ENCODE results near the gene GOLGA8A.
"Not testable (repeated sequence)": the region's sequence is repeated elsewhere in the genome, so short reads cannot be mapped to it uniquely, and the experiment has no call there.

GOLGA8A gene

DNA sequence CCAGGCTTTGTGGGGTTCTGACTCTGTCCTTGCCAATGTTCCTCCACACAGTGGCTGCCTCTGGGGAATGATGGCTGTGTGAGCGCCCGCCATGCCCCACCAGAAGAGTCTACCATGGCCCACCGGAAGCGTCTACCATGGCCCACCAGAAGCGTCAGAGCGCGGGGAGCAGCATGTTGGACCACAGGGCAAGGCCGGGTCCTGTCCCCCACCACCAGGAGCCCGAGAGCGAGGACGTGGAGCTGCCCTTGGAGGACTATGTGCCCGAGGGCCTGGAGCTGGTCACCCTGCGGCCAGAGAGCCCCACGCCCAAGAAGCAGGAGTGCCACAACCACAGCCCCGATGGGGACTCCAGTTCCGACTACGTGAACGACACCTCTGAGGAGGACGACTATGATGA, 28.1 kb downstream of the GOLGA8A start:
- not testable (repeated sequence) for DNase-seq (ENCODE audit: low spot score)

DNA sequence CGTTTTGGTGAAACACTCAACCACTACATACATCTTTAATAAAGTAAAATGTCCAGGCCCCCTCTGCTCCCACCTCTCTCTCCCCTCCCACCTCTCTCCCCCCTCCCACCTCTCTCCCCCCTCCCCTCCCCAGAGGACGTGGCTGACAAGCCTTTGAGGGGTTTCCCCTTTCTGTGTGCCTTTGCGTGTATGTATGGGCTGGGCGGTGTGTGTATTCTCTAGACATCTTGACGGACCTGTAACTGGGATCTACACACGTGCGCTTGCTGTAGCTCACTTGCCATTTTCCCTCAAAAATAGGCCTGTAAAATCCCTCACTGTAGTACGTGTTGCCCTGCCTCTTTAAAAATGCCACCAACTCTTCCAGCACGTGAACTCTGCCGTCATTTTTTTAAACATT, 28.6 kb downstream of the GOLGA8A start:
- DNase-seq (ENCODE audit: low spot score) = not testable (repeated sequence)

DNA sequence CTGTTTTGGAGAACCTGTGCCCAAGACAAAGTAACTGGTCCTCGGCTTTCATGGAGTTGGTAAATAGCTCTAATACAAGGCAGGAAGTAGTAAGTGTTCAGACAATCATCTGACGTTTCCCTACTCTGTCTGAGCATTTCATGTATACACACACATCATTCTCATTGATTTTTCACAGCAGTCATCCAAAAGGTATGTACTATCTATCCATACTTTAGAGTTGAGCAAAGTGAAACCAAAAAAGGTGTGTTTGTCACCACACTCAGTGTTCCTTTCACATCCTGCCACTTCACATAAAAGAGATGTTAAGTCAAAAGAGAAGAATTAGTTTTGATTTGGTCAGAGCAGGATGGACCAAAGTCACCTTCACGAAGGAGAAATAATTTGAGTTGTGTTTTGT, 33.7 kb downstream of the GOLGA8A start:
- not testable (repeated sequence) for DNase-seq (ENCODE audit: low spot score)

DNA sequence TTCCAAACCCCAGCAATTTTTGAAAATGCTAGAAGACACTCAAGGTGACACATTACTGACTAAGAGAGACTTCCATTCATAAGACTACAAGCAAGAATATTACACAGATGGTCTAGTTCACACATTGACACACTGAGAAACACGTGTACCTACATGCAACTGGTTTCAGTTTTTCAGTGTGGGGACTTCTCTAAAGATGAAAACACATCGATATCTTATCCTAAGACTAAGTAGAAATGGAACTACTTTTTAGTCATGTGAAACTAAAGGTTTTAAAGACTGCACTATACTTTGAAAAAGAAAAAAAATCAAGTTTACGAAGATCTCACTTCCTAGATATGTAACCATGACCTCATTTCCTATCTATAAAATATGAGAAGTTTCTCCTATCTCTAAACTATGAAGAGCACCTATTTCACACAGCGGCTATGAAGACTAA, 34.4 kb downstream of the GOLGA8A start:
- not testable (repeated sequence) for DNase-seq (ENCODE audit: low spot score)

GRCh38 chr15:34397637-34398259, 39.9 kb downstream of the GOLGA8A start:
- not testable (repeated sequence) for DNase-seq (ENCODE audit: low spot score)

DNA sequence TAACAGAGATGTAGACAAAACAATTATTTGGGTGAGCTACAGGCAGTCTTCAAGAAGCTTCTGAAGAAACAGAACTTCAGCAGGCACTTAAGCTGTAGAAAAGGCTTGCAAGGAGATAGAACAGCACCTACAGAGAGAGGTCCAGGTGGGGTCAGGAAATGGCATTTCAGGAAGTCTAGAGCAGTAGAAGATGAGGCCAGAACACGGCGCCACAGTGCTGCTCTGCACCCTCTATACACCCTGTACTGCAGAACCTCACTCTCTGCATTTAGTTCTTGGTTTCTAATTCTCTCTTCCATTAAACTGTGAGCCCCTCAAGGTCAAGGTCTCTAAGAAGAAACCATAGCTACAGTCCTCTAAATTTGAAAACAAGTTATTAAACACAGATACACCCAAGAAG, 44.6 kb downstream of the GOLGA8A start:
- not testable (repeated sequence) for DNase-seq (ENCODE audit: low spot score)

DNA sequence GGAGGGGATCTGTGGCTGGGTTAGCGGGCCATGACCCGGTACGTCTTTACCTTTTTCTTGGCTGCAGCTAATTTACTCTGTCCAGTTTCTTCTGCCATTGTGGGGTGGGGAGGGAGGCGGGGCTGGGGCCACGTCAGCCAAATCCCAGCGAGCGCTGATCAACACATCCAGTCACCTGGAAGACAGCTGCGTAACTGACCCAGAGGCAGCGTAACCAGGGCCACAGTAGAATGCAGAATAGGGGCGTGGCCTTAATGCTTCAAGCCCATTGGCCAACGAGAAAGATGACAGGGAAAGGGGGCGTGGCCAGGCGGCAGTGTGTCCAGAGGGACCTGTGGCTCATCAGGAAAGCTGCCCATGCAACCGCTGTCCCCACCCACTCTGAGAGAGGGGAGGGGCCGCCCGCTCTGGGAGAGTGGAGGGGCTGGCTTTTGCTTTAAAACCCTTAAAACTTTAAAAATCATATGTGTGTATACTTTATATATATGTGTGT, 48.0 kb downstream of the GOLGA8A start:
- not testable (repeated sequence) for DNase-seq (ENCODE audit: low spot score)

Measured in RKO (cell line).